Kidney glomerular epithelial cell (primary cell): ENCODE results near the gene TAF9.
"Not testable (repeated sequence)": the region's sequence is repeated elsewhere in the genome, so short reads cannot be mapped to it uniquely, and the experiment has no call there.

Source experiments
- DNase-seq: peaks from one replicate; lab custom pipeline; 2025; lab: John Stamatoyannopoulos, UW

Gene TAF9

GRCh38 chr5:69335341-69335935 lies 33.9 kb downstream of the TAF9 start:
- DNase-seq: no peak

GRCh38 chr5:69334793-69335268 lies 34.5 kb downstream of the TAF9 start:
- DNase-seq: peak; percentile 66

GRCh38 chr5:69333668-69334315 lies 35.5 kb downstream of the TAF9 start:
- DNase-seq: not testable (repeated sequence)

GRCh38 chr5:69331528-69332445 lies 37.5 kb downstream of the TAF9 start:
- no peak for DNase-seq

- no peak for DNase-seq
Observed at GRCh38 chr5:69329905-69330489, 39.3 kb downstream of the TAF9 start.

- no peak for DNase-seq
Observed at GRCh38 chr5:69326365-69326764, 43.0 kb downstream of the TAF9 start.

GRCh38 chr5:69317391-69317790 lies 51.9 kb downstream of the TAF9 start:
- no peak for DNase-seq

GRCh38 chr5:69315972-69316371 lies 53.3 kb downstream of the TAF9 start:
- no peak for DNase-seq
